NT2/D1 (cell line): ENCODE results near the gene MAL.

Experiments used
- DNase-seq: peaks from one replicate; pipeline ENCODE4 v3.0.0-alpha.2; 2011; ENCODE audit warnings: low read depth, low spot score
- H3K27me3 ChIP-seq: 2 replicates; pipeline ENCODE4 v1.6.0; 2011; ENCODE audit warnings: mild to moderate bottlenecking; ENCODE audit not compliant: insufficient read length, insufficient read depth
- H3K36me3 ChIP-seq: 2 replicates; pipeline ENCODE4 v1.6.1; 2011; ENCODE audit warnings: mild to moderate bottlenecking, low read length, mixed read lengths; ENCODE audit not compliant: insufficient read depth, insufficient read length
- H3K4me1 ChIP-seq: 2 replicates; pipeline ENCODE4 v1.5.1; 2011; ENCODE audit not compliant: insufficient read depth, insufficient read length
- H3K4me3 ChIP-seq: 2 replicates; pipeline ENCODE4 v1.5.1; 2011; ENCODE audit warnings: low read depth; ENCODE audit not compliant: insufficient read length
- H3K9ac ChIP-seq: 2 replicates; pipeline ENCODE4 v1.6.0; 2011; ENCODE audit warnings: low read depth; ENCODE audit not compliant: insufficient read length
- H3K9me3 ChIP-seq: 2 replicates; pipeline ENCODE4 v1.5.1; 2011; ENCODE audit warnings: mild to moderate bottlenecking, low read length; ENCODE audit not compliant: insufficient read depth
- SUZ12 ChIP-seq: IDR thresholded peaks from 2 replicates; pipeline ENCODE4 v1.6.1; 2011; ENCODE audit not compliant: insufficient read length, insufficient read depth; ENCODE audit errors: extremely low read depth
- YY1 ChIP-seq: IDR thresholded peaks from 2 replicates; pipeline ENCODE4 v1.6.1; 2011; ENCODE audit not compliant: insufficient read length, insufficient read depth
- ZNF274 ChIP-seq: IDR thresholded peaks from 2 replicates; pipeline ENCODE4 v1.6.1; 2011; ENCODE audit warnings: mild to moderate bottlenecking, low read depth, low read length

The MAL gene

GRCh38 chr2:95030496-95030895, 5.0 kb downstream of the MAL start:
- Histone ChIP-seq H3K27me3 (peaks cover 81% of the 10 kb centered on the region), H3K4me3 (no peak overlapping the region), H3K9me3 (no peaks in the 10 kb centered on the region), H3K4me1 (peaks cover 21% of the 10 kb centered on the region), H3K36me3 (no peaks in the 10 kb centered on the region), H3K9ac (no peak overlapping the region)
- no peak for DNase-seq
- TF ChIP-seq SUZ12 (no peak), ZNF274 (no peak), YY1 (no peak)

- Histone ChIP-seq H3K4me3 (no peak overlapping the region), H3K36me3 (no peaks in the 10 kb centered on the region), H3K27me3 (peaks cover 74% of the 10 kb centered on the region), H3K9ac (peak overlapping the region; percentile 16), H3K9me3 (no peaks in the 10 kb centered on the region), H3K4me1 (peaks cover 21% of the 10 kb centered on the region)
- no peak for DNase-seq
- TF ChIP-seq SUZ12 = no peak
Measured at GRCh38 chr2:95031076-95031725, 5.7 kb downstream of the MAL start.

- H3K36me3 ChIP-seq = no peaks in the 10 kb centered on the region
- H3K4me1 ChIP-seq = peaks cover 21% of the 10 kb centered on the region
- H3K9ac ChIP-seq = peak overlapping the region; percentile 16
- peaks cover 70% of the 10 kb centered on the region for H3K27me3 ChIP-seq
- H3K9me3 ChIP-seq = no peaks in the 10 kb centered on the region
- DNase-seq = no peak
- no peak for TF ChIP-seq SUZ12
- TF ChIP-seq YY1 = no peak
- TF ChIP-seq ZNF274 = no peak
- H3K4me3 ChIP-seq = no peak overlapping the region
Measured at GRCh38 chr2:95031726-95032116, 6.2 kb downstream of the MAL start.

- no peak for DNase-seq
- Histone ChIP-seq H3K4me1 (peaks cover 19% of the 10 kb centered on the region), H3K4me3 (no peak overlapping the region), H3K36me3 (no peaks in the 10 kb centered on the region), H3K9me3 (no peaks in the 10 kb centered on the region), H3K9ac (no peak overlapping the region), H3K27me3 (peaks cover 64% of the 10 kb centered on the region)
- TF ChIP-seq YY1 (no peak), ZNF274 (no peak), SUZ12 (no peak)
Measured at GRCh38 chr2:95032341-95032740, 6.8 kb downstream of the MAL start.

- Histone ChIP-seq H3K27me3 (peaks cover 57% of the 10 kb centered on the region), H3K4me3 (no peak overlapping the region), H3K36me3 (no peaks in the 10 kb centered on the region), H3K4me1 (peaks cover 19% of the 10 kb centered on the region), H3K9ac (no peak overlapping the region), H3K9me3 (no peaks in the 10 kb centered on the region)
- TF ChIP-seq ZNF274 (no peak), SUZ12 (no peak), YY1 (no peak)
- no peak for DNase-seq
Measured at GRCh38 chr2:95032868-95033603, 7.5 kb downstream of the MAL start.

- TF ChIP-seq YY1 = no peak
- TF ChIP-seq ZNF274 = no peak
- TF ChIP-seq SUZ12 = no peak
- Histone ChIP-seq H3K4me1 (peaks cover 19% of the 10 kb centered on the region), H3K4me3 (no peak overlapping the region), H3K27me3 (peaks cover 45% of the 10 kb centered on the region), H3K9ac (no peak overlapping the region), H3K9me3 (no peaks in the 10 kb centered on the region), H3K36me3 (no peaks in the 10 kb centered on the region)
- no peak for DNase-seq
Measured at GRCh38 chr2:95034221-95034620, 8.7 kb downstream of the MAL start.

GRCh38 chr2:95034818-95035217, 9.3 kb downstream of the MAL start:
- Histone ChIP-seq H3K27me3 (peaks cover 39% of the 10 kb centered on the region), H3K4me3 (no peak overlapping the region), H3K4me1 (peaks cover 19% of the 10 kb centered on the region), H3K9me3 (no peaks in the 10 kb centered on the region), H3K36me3 (no peaks in the 10 kb centered on the region), H3K9ac (no peak overlapping the region)
- DNase-seq = no peak
- TF ChIP-seq SUZ12 = no peak
- TF ChIP-seq YY1 = no peak
- TF ChIP-seq ZNF274 = no peak
